Activated T-helper 1 cell treated with anti-CD3 and anti-CD28 coated beads, Interleukin-2, amount 50 U/mL, for 16 hours (primary cell): ENCODE results near the gene CRYBG3.
A peak's percentile ranks its signal among the peaks of the same experiment; 100 is the strongest.
"Not testable (repeated sequence)": the region's sequence is repeated elsewhere in the genome, so short reads cannot be mapped to it uniquely, and the experiment has no call there.

Experiments used
- DNase-seq, 2 donors: peaks; one replicate each; pipeline ENCODE4 v3.0.0-alpha.2; 2020; ENCODE audit warnings: low read depth in 1 of 2, low spot score in 1 of 2

CRYBG3 gene

GRCh38 chr3:97821774-97822358 is at the start of gene CRYBG3:
Gene CRYBG3 (plus strand): TSS chr3:97822011. CDS start chr3:97822207, 196 bp downstream.
- DNase-seq = peak; percentile 54 to 74

GRCh38 chr3:97772926-97773325 is 48.9 kb upstream of the CRYBG3 start:
- no peak for DNase-seq

GRCh38 chr3:97778152-97778551 is 43.7 kb upstream of the CRYBG3 start:
- DNase-seq = no peak

GRCh38 chr3:97793420-97794019 is 28.3 kb upstream of the CRYBG3 start:
- DNase-seq = no peak

- no peak for DNase-seq
Measured at GRCh38 chr3:97795951-97796350, 25.9 kb upstream of the CRYBG3 start.

GRCh38 chr3:97804471-97804870 is 17.3 kb upstream of the CRYBG3 start:
- DNase-seq = no peak

GRCh38 chr3:97810779-97811390 is 10.9 kb upstream of the CRYBG3 start:
- no peak for DNase-seq

- DNase-seq = peak in 1 of 2 donors; percentile 18
Measured at GRCh38 chr3:97815149-97815917, 6.5 kb upstream of the CRYBG3 start.

GRCh38 chr3:97816811-97817210 is 5.0 kb upstream of the CRYBG3 start:
- no peak for DNase-seq

GRCh38 chr3:97817965-97818364 is 3.8 kb upstream of the CRYBG3 start:
- no peak for DNase-seq

- DNase-seq = no peak
Measured at GRCh38 chr3:97820780-97821179, 1.0 kb upstream of the CRYBG3 start.

GRCh38 chr3:97821287-97821773 is 481 bp upstream of the CRYBG3 start:
- DNase-seq = peak; percentile 15 to 20

- peak in 1 of 2 donors; percentile 2 for DNase-seq
Measured at GRCh38 chr3:97822359-97822775, 556 bp downstream of the CRYBG3 start.

GRCh38 chr3:97823046-97824004 is 1.5 kb downstream of the CRYBG3 start:
- DNase-seq = no peak

GRCh38 chr3:97825101-97825500 is 3.3 kb downstream of the CRYBG3 start:
- no peak for DNase-seq

- no peak for DNase-seq
Measured at GRCh38 chr3:97827741-97828471, 6.1 kb downstream of the CRYBG3 start.

- DNase-seq = no peak
Measured at GRCh38 chr3:97829198-97829597, 7.4 kb downstream of the CRYBG3 start.

GRCh38 chr3:97830638-97831037 is 8.8 kb downstream of the CRYBG3 start:
- no peak for DNase-seq

- no peak for DNase-seq
Measured at GRCh38 chr3:97831140-97831539, 9.3 kb downstream of the CRYBG3 start.

- not testable (repeated sequence) for DNase-seq
Measured at GRCh38 chr3:97833184-97833583, 11.4 kb downstream of the CRYBG3 start.
